HL-60 (cell line): ENCODE data around the gene ANP32A.

Source experiments
- DNase-seq, 2 experiments: peaks; one replicate each; pipeline ENCODE4 v3.0.0-alpha.2; 2010 to 2020; ENCODE audit warnings: low read depth in 1 of 2, low spot score in 1 of 2
- H3K27ac ChIP-seq: fragments of 250-450 bp; sonication (Bioruptor Pico); replicated peaks from 2 replicates; pipeline ENCODE4 v1.5.1; 2020; ENCODE audit warnings: mild to moderate bottlenecking, moderate library complexity
- H3K27me3 ChIP-seq: fragments of 250-450 bp; sonication (Bioruptor Pico); 2 replicates; pipeline ENCODE4 v1.5.1; 2021; ENCODE audit warnings: mild to moderate bottlenecking, moderate library complexity; ENCODE audit not compliant: insufficient read depth, poor library complexity, severe bottlenecking
- H3K4me3 ChIP-seq: replicated peaks from 2 replicates; pipeline ENCODE4 v1.5.1; 2011; ENCODE audit warnings: mild to moderate bottlenecking, control low read depth, low read length; ENCODE audit not compliant: insufficient read depth
- GABPA ChIP-seq: IDR thresholded peaks from 2 replicates; pipeline ENCODE4 v1.6.1; 2012; ENCODE audit warnings: low read depth
- POLR2AphosphoS5 ChIP-seq: IDR thresholded peaks from 2 replicates; pipeline ENCODE4 v1.6.1; 2012; ENCODE audit warnings: low read depth
- SPI1 ChIP-seq: IDR thresholded peaks from 2 replicates; pipeline ENCODE4 v1.6.1; 2012; ENCODE audit warnings: low read depth, mild to moderate bottlenecking, borderline replicate concordance
- TF ChIP-seq, protein P1 (sequence below): IDR thresholded peaks from one replicate; pipeline ENCODE4 v1.5.1; 2011; ENCODE audit warnings: low read length, control low read depth, inconsistent platforms; ENCODE audit not compliant: insufficient read depth
- TF ChIP-seq, protein P2 (sequence below): IDR thresholded peaks from 2 replicates; pipeline ENCODE4 v1.6.1; 2012; ENCODE audit warnings: low read depth; ENCODE audit not compliant: insufficient replicate concordance

ANP32A gene

DNA sequence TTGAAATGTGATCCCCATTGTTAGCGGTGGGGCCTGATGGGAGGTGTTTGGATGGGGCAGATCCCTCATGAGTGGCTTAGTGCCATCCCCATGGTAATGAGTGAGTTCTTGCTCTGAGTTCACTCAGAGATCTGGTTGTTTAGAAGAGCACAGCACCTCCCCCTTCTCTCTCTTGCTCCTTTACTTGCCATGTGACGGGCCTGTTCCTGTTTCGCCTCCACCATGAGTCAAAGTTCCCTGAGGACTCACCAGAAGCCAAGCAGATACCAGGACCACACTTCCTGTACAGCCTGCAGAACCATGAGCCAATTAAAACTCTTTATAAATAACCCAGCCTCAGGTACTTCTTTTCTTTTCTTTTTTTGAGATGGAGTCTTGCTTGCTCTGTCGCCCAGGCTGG lies 46.6 kb downstream of the ANP32A start:
- Histone ChIP-seq H3K27me3 (no peaks in the 10 kb centered on the region), H3K4me3 (no peak overlapping the region), H3K27ac (no peak overlapping the region)
- DNase-seq: no peak
- TF ChIP-seq POLR2AphosphoS5 (no peak), GABPA (no peak), SPI1 (no peak)
- TF ChIP-seq, protein P1, sequence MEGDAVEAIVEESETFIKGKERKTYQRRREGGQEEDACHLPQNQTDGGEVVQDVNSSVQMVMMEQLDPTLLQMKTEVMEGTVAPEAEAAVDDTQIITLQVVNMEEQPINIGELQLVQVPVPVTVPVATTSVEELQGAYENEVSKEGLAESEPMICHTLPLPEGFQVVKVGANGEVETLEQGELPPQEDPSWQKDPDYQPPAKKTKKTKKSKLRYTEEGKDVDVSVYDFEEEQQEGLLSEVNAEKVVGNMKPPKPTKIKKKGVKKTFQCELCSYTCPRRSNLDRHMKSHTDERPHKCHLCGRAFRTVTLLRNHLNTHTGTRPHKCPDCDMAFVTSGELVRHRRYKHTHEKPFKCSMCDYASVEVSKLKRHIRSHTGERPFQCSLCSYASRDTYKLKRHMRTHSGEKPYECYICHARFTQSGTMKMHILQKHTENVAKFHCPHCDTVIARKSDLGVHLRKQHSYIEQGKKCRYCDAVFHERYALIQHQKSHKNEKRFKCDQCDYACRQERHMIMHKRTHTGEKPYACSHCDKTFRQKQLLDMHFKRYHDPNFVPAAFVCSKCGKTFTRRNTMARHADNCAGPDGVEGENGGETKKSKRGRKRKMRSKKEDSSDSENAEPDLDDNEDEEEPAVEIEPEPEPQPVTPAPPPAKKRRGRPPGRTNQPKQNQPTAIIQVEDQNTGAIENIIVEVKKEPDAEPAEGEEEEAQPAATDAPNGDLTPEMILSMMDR: no peak
- TF ChIP-seq, protein P2, sequence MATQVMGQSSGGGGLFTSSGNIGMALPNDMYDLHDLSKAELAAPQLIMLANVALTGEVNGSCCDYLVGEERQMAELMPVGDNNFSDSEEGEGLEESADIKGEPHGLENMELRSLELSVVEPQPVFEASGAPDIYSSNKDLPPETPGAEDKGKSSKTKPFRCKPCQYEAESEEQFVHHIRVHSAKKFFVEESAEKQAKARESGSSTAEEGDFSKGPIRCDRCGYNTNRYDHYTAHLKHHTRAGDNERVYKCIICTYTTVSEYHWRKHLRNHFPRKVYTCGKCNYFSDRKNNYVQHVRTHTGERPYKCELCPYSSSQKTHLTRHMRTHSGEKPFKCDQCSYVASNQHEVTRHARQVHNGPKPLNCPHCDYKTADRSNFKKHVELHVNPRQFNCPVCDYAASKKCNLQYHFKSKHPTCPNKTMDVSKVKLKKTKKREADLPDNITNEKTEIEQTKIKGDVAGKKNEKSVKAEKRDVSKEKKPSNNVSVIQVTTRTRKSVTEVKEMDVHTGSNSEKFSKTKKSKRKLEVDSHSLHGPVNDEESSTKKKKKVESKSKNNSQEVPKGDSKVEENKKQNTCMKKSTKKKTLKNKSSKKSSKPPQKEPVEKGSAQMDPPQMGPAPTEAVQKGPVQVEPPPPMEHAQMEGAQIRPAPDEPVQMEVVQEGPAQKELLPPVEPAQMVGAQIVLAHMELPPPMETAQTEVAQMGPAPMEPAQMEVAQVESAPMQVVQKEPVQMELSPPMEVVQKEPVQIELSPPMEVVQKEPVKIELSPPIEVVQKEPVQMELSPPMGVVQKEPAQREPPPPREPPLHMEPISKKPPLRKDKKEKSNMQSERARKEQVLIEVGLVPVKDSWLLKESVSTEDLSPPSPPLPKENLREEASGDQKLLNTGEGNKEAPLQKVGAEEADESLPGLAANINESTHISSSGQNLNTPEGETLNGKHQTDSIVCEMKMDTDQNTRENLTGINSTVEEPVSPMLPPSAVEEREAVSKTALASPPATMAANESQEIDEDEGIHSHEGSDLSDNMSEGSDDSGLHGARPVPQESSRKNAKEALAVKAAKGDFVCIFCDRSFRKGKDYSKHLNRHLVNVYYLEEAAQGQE: no peak

DNA sequence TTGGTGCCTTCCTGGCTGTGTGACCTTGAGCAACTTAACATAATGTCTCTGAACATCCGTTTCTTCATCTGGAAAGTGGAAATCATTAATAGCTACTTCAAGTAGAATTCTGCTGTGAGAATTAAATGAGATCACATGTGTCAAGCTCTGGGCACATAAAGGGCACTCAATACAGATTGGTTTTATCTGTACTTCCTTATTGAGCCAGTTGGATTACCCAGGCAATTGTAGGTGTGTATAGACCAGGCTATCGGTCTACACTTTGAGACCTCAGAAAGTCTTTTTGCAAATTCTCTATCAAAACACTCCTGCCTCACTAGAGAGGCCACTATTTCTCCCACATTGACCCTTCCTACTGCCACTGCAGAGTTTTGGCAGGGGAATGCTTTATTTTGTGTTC lies 47.7 kb downstream of the ANP32A start:
- Histone ChIP-seq H3K27me3 (no peaks in the 10 kb centered on the region), H3K4me3 (no peak overlapping the region), H3K27ac (no peak overlapping the region)
- no peak for DNase-seq
- TF ChIP-seq SPI1 (no peak), GABPA (no peak), POLR2AphosphoS5 (no peak)
- TF ChIP-seq, protein P1: no peak
- TF ChIP-seq, protein P2: no peak

DNA sequence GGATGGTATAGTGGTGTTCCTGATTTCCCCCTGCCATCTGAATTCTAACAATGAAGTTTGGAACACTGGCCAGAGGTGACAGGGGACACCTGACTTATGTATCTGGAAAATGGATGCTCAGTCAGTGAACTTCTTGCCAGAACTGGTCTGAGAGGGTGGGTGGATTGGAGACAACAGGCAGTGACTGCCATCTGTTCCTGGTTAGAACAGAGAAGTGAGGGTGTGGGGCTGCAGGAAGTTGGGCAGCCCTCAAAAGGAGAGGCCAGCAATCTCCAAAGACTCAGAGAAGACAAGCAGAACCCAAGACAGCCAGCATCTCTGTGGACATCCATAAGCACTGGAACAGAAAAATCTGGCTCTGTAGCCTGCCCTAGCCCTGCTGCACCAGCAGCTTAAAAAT lies 50.5 kb downstream of the ANP32A start:
- TF ChIP-seq, protein P2: no peak
- TF ChIP-seq, protein P1: no peak
- TF ChIP-seq POLR2AphosphoS5 (no peak), SPI1 (no peak), GABPA (no peak)
- Histone ChIP-seq H3K4me3 (no peak overlapping the region), H3K27me3 (no peaks in the 10 kb centered on the region), H3K27ac (no peak overlapping the region)
- DNase-seq: no peak
